ENCODE results near the gene SLC6A6. TPM values are rescaled to one million over a fixed set of nuclear protein-coding genes. Genes with fewer than 3 reads are reported as not detected.

SLC6A6 gene
- total and polyA plus RNA-seq, 2 experiments from 2014 or later, result 27.5 to 150 TPM

DNA sequence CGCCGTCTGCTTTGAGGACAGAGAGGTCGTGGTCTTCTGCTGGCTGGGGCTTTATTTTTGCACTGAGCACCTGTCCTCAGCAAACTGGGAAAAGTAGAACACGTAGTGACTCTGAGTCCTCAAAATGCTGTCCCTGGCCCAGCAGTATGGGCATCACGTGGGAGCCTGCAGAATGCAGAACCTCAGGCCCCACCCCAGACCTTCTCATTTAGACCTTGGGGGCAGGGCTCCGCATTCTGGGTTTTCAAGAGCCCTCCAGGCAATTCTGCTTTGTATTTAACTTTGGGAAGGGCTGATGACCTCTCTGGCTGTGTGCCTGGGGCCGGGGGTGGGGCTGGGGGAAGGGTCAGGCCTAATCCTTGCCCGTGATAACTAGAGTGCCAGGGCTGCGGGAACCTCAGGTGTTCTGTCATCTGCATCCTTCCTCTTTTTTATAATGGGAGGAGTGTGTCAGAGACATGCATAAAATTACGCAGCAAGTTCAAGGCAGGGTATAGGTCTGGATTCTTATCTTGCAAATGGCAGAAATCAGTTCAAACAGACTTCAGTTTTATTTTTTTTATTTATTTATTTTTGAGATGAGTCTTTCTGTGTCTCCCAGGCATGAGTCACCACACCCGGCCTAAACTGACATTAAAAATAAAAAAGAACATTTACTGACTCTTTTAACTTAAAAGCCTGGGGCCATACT, 11.1 kb downstream of the SLC6A6 start:
- no peak overlapping the region for H2AFZ ChIP-seq
- H3K36me3 ChIP-seq (ENCODE audit: insufficient read depth), result peaks cover 6% of the 10 kb centered on the region; the same call in 1 of the 2 replicates
- Mint-ChIP-seq H3K27me3 (ENCODE audit: insufficient read depth, low read depth, poor library complexity) (peaks cover 6% of the 10 kb centered on the region), H3K27ac (peak overlapping the region; percentile 88), H3K4me3 (peak overlapping the region; percentile 53), H3K36me3 (ENCODE audit: low read depth) (peaks cover 48% of the 10 kb centered on the region), H3K4me1 (peaks cover 66% of the 10 kb centered on the region), H3K9me3 (no peaks in the 10 kb centered on the region; the same call in 2 of the 3 replicates)
- no peaks in the 10 kb centered on the region for H3K27me3 ChIP-seq (ENCODE audit: insufficient read depth)
- peaks cover 17% of the 10 kb centered on the region for H3F3A ChIP-seq (replicated peaks; ENCODE audit: low read depth)
- H3K9me2 ChIP-seq (ENCODE audit: insufficient read depth), result no peaks in the 10 kb centered on the region
- ATAC-seq (peak; percentile 44), DNase-seq (ENCODE audit: low spot score) (peak; percentile 82)
- H3K79me2 ChIP-seq (replicated peaks; ENCODE audit: insufficient read depth), result peaks cover 76% of the 10 kb centered on the region
- peak overlapping the region; percentile 69 for H3K4me2 ChIP-seq
- peaks cover 44% of the 10 kb centered on the region for H3K4me1 ChIP-seq (ENCODE audit: insufficient read depth)
- H4K20me1 ChIP-seq (replicated peaks; ENCODE audit: insufficient read depth), result peaks cover 35% of the 10 kb centered on the region
- TF ChIP-seq, protein P1, sequence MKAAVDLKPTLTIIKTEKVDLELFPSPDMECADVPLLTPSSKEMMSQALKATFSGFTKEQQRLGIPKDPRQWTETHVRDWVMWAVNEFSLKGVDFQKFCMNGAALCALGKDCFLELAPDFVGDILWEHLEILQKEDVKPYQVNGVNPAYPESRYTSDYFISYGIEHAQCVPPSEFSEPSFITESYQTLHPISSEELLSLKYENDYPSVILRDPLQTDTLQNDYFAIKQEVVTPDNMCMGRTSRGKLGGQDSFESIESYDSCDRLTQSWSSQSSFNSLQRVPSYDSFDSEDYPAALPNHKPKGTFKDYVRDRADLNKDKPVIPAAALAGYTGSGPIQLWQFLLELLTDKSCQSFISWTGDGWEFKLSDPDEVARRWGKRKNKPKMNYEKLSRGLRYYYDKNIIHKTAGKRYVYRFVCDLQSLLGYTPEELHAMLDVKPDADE (IDR thresholded peaks at IDR 0.05), result no peak
- TF ChIP-seq, protein P2, sequence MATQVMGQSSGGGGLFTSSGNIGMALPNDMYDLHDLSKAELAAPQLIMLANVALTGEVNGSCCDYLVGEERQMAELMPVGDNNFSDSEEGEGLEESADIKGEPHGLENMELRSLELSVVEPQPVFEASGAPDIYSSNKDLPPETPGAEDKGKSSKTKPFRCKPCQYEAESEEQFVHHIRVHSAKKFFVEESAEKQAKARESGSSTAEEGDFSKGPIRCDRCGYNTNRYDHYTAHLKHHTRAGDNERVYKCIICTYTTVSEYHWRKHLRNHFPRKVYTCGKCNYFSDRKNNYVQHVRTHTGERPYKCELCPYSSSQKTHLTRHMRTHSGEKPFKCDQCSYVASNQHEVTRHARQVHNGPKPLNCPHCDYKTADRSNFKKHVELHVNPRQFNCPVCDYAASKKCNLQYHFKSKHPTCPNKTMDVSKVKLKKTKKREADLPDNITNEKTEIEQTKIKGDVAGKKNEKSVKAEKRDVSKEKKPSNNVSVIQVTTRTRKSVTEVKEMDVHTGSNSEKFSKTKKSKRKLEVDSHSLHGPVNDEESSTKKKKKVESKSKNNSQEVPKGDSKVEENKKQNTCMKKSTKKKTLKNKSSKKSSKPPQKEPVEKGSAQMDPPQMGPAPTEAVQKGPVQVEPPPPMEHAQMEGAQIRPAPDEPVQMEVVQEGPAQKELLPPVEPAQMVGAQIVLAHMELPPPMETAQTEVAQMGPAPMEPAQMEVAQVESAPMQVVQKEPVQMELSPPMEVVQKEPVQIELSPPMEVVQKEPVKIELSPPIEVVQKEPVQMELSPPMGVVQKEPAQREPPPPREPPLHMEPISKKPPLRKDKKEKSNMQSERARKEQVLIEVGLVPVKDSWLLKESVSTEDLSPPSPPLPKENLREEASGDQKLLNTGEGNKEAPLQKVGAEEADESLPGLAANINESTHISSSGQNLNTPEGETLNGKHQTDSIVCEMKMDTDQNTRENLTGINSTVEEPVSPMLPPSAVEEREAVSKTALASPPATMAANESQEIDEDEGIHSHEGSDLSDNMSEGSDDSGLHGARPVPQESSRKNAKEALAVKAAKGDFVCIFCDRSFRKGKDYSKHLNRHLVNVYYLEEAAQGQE (IDR thresholded peaks at IDR 0.05; ENCODE audit: unreplicated experiment), result no peak
- no peak for TF ChIP-seq JUNB (IDR thresholded peaks at IDR 0.05; ENCODE audit: unreplicated experiment)
- TF ChIP-seq NANOG (IDR thresholded peaks at IDR 0.05; ENCODE audit: borderline replicate concordance), result no peak
- no peak for TF ChIP-seq POLR2AphosphoS5 (IDR thresholded peaks at IDR 0.05; ENCODE audit: low read depth)
- no peak for TF ChIP-seq ZNF331 (CRISPR knock-in tag; IDR thresholded peaks at IDR 0.05; ENCODE audit: low read depth)
- TF ChIP-seq, protein P3, sequence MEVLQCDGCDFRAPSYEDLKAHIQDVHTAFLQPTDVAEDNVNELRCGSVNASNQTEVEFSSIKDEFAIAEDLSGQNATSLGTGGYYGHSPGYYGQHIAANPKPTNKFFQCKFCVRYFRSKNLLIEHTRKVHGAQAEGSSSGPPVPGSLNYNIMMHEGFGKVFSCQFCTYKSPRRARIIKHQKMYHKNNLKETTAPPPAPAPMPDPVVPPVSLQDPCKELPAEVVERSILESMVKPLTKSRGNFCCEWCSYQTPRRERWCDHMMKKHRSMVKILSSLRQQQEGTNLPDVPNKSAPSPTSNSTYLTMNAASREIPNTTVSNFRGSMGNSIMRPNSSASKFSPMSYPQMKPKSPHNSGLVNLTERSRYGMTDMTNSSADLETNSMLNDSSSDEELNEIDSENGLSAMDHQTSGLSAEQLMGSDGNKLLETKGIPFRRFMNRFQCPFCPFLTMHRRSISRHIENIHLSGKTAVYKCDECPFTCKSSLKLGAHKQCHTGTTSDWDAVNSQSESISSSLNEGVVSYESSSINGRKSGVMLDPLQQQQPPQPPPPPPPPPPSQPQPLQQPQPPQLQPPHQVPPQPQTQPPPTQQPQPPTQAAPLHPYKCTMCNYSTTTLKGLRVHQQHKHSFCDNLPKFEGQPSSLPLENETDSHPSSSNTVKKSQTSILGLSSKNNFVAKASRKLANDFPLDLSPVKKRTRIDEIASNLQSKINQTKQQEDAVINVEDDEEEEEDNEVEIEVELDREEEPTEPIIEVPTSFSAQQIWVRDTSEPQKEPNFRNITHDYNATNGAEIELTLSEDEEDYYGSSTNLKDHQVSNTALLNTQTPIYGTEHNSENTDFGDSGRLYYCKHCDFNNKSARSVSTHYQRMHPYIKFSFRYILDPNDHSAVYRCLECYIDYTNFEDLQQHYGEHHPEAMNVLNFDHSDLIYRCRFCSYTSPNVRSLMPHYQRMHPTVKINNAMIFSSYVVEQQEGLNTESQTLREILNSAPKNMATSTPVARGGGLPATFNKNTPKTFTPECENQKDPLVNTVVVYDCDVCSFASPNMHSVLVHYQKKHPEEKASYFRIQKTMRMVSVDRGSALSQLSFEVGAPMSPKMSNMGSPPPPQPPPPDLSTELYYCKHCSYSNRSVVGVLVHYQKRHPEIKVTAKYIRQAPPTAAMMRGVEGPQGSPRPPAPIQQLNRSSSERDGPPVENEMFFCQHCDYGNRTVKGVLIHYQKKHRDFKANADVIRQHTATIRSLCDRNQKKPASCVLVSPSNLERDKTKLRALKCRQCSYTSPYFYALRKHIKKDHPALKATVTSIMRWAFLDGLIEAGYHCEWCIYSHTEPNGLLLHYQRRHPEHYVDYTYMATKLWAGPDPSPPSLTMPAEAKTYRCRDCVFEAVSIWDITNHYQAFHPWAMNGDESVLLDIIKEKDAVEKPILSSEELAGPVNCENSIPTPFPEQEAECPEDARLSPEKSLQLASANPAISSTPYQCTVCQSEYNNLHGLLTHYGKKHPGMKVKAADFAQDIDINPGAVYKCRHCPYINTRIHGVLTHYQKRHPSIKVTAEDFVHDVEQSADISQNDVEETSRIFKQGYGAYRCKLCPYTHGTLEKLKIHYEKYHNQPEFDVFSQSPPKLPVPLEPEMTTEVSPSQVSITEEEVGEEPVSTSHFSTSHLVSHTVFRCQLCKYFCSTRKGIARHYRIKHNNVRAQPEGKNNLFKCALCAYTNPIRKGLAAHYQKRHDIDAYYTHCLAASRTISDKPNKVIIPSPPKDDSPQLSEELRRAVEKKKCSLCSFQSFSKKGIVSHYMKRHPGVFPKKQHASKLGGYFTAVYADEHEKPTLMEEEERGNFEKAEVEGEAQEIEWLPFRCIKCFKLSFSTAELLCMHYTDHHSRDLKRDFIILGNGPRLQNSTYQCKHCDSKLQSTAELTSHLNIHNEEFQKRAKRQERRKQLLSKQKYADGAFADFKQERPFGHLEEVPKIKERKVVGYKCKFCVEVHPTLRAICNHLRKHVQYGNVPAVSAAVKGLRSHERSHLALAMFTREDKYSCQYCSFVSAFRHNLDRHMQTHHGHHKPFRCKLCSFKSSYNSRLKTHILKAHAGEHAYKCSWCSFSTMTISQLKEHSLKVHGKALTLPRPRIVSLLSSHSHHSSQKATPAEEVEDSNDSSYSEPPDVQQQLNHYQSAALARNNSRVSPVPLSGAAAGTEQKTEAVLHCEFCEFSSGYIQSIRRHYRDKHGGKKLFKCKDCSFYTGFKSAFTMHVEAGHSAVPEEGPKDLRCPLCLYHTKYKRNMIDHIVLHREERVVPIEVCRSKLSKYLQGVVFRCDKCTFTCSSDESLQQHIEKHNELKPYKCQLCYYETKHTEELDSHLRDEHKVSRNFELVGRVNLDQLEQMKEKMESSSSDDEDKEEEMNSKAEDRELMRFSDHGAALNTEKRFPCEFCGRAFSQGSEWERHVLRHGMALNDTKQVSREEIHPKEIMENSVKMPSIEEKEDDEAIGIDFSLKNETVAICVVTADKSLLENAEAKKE (CRISPR knock-in tag; IDR thresholded peaks at IDR 0.05), result no peak
- TF ChIP-seq CREB1 (CRISPR knock-in tag; IDR thresholded peaks at IDR 0.05; ENCODE audit: low read depth), result no peak
- TF ChIP-seq ZNF114 (CRISPR knock-in tag; IDR thresholded peaks at IDR 0.05), result no peak
- H3K4me3 ChIP-seq, result peak overlapping the region; percentile 27; the same call in 1 of the 2 replicates
- peak overlapping the region; percentile 84 for H3K27ac ChIP-seq (ENCODE audit: low read depth)

Data from GM23338 (cell line).